HepG2 (cell line): Measurements from ENCODE around the gene PPCDC. TPM values are rescaled to one million over a fixed set of nuclear protein-coding genes. Genes with fewer than 3 reads are reported as not detected.

Experiments used
- ISX ChIP-seq: sonication (generic); formaldehyde crosslinking; conservative IDR thresholded peaks from 2 replicates; pipeline ENCODE4 v1.5.0; 2020; ENCODE audit warnings: missing genetic modification reagents
- POGK ChIP-seq: sonication (generic); formaldehyde crosslinking; conservative IDR thresholded peaks from 2 replicates; pipeline ENCODE4 v1.8.0; 2022; ENCODE audit warnings: mild to moderate bottlenecking, moderate library complexity, missing genetic modification reagents
- PPARG ChIP-seq: conservative IDR thresholded peaks from 2 replicates; pipeline ENCODE4 v1.6.1; 2016; ENCODE audit warnings: missing biosample characterization, missing genetic modification reagents
- RCOR2 ChIP-seq: IDR thresholded peaks from 2 replicates; pipeline ENCODE4 v1.6.1; 2016; ENCODE audit warnings: missing biosample characterization, missing genetic modification reagents
- SAFB2 ChIP-seq: sonication (generic); formaldehyde crosslinking; IDR thresholded peaks from 2 replicates; pipeline ENCODE4 v1.5.1; 2020; ENCODE audit warnings: missing genetic modification reagents, low read depth, mild to moderate bottlenecking, borderline replicate concordance
- SIN3B ChIP-seq: fragments of 150-350 bp; IDR thresholded peaks from 2 replicates; pipeline ENCODE4 v1.6.1; 2014; ENCODE audit warnings: low read length
- SIX4 ChIP-seq: sonication (generic); formaldehyde crosslinking; IDR thresholded peaks from 2 replicates; pipeline ENCODE4 v1.4.0; 2020; ENCODE audit warnings: missing genetic modification reagents
- TMF1 ChIP-seq: sonication (generic); formaldehyde crosslinking; IDR thresholded peaks from 2 replicates; pipeline ENCODE4 v1.8.1; 2022; ENCODE audit warnings: low read depth, missing genetic modification reagents
- ZFYVE20 ChIP-seq: sonication (generic); formaldehyde crosslinking; IDR thresholded peaks from 2 replicates; pipeline ENCODE4 v1.8.0; 2023; ENCODE audit warnings: low read depth, mild to moderate bottlenecking, moderate library complexity, missing genetic modification reagents, borderline replicate concordance
- ZKSCAN8 ChIP-seq: IDR thresholded peaks from 2 replicates; pipeline ENCODE4 v1.6.1; 2016; ENCODE audit warnings: borderline replicate concordance, missing genetic modification reagents, missing compliant biosample characterization
- ZMYM2 ChIP-seq: sonication (generic); formaldehyde crosslinking; IDR thresholded peaks from 2 replicates; pipeline ENCODE4 v1.8.0; 2022; ENCODE audit warnings: mild to moderate bottlenecking, missing genetic modification reagents
- ZNF101 ChIP-seq: sonication (generic); formaldehyde crosslinking; IDR thresholded peaks from 2 replicates; pipeline ENCODE4 v1.4.0; 2020; ENCODE audit warnings: mild to moderate bottlenecking, low read depth, missing genetic modification reagents, borderline replicate concordance
- ZNF431 ChIP-seq: sonication (generic); formaldehyde crosslinking; IDR thresholded peaks from 2 replicates; pipeline ENCODE4 v1.9.0; 2022; ENCODE audit warnings: missing genetic modification reagents, low read depth, mild to moderate bottlenecking, borderline replicate concordance
- ZNF564 ChIP-seq: sonication (generic); formaldehyde crosslinking; IDR thresholded peaks from 2 replicates; pipeline ENCODE4 v1.8.1; 2023; ENCODE audit warnings: mild to moderate bottlenecking, missing genetic modification reagents
- ZNF577 ChIP-seq: sonication (generic); formaldehyde crosslinking; IDR thresholded peaks from 2 replicates; pipeline ENCODE4 v1.4.0; 2020; ENCODE audit warnings: mild to moderate bottlenecking, low read depth, missing genetic modification reagents, borderline replicate concordance
- ZNF660 ChIP-seq: sonication (generic); formaldehyde crosslinking; IDR thresholded peaks from 2 replicates; pipeline ENCODE4 v1.5.1; 2020; ENCODE audit warnings: mild to moderate bottlenecking, low read depth, missing genetic modification reagents, borderline replicate concordance
- ZSCAN12 ChIP-seq: sonication (generic); formaldehyde crosslinking; IDR thresholded peaks from 2 replicates; pipeline ENCODE4 v1.9.0; 2021; ENCODE audit warnings: mild to moderate bottlenecking, missing genetic modification reagents
- ZSCAN9 ChIP-seq: IDR thresholded peaks from 2 replicates; pipeline ENCODE4 v1.6.1; 2016; ENCODE audit warnings: borderline replicate concordance
- polyA plus RNA-seq, 8 experiments: library from polyadenylated mRNA; depleted of rRNA in 3 of 8; stranded (reverse) in 7 of 8; unstranded in 1 of 8; fragments of >200 nt; fragmentation: Illumina TruSeq in 4 of 8; extraction: Trizol in 4 of 8; gene quantifications; 2 replicates each; pipeline versions ENCODE4 v1.2.1 to v1.2.3, GENCODE V29; 2011 to 2016; ENCODE audit warnings: low read depth in 4 of 8, missing spikeins in 1 of 8, mixed read lengths in 1 of 8; ENCODE audit not compliant: insufficient read depth in 1 of 8
- total RNA-seq, 5 experiments: library from RNA; depleted of rRNA; stranded (reverse); fragments of >200 nt; fragmentation: Illumina TruSeq; extraction: Trizol; gene quantifications; 2 replicates each; pipeline ENCODE4 v1.2.3, GENCODE V29; 2016; ENCODE audit warnings: low read depth in 1 of 5
- TF ChIP-seq, protein P1 (sequence below): sonication (generic); formaldehyde crosslinking; IDR thresholded peaks from 2 replicates; pipeline ENCODE4 v1.4.0; 2020; ENCODE audit warnings: mild to moderate bottlenecking, missing genetic modification reagents

PPCDC gene
- total and polyA plus RNA-seq, 2 of the 13 experiments (the other 11 are each of a cell fraction or from before 2014, with no cell fraction given), result 12.3 to 12.8 TPM

GRCh38 chr15:74995182-74995778, 28.1 kb upstream of the PPCDC start, which contains the start of gene SCAMP5 (continued):
- no peak for TF ChIP-seq ZNF577
- no peak; the same call in 1 of the 2 replicates for TF ChIP-seq SAFB2 (CRISPR knock-in tag)
- TF ChIP-seq ISX (CRISPR knock-in tag), result peak; percentile 96
- TF ChIP-seq ZSCAN12 (CRISPR knock-in tag), result peak; percentile 95; the same call in 1 of the 2 replicates
- peak; percentile 77 for TF ChIP-seq POGK (CRISPR knock-in tag)
- TF ChIP-seq TMF1 (CRISPR knock-in tag), result peak; percentile 89
- 0 out of 2 replicates have a peak, but pooled peaks have one; percentile 61 for TF ChIP-seq ZFYVE20 (CRISPR knock-in tag)
- 0 out of 2 replicates have a peak, but pooled peaks have one; percentile 37 for TF ChIP-seq ZKSCAN8
- TF ChIP-seq, protein P1, sequence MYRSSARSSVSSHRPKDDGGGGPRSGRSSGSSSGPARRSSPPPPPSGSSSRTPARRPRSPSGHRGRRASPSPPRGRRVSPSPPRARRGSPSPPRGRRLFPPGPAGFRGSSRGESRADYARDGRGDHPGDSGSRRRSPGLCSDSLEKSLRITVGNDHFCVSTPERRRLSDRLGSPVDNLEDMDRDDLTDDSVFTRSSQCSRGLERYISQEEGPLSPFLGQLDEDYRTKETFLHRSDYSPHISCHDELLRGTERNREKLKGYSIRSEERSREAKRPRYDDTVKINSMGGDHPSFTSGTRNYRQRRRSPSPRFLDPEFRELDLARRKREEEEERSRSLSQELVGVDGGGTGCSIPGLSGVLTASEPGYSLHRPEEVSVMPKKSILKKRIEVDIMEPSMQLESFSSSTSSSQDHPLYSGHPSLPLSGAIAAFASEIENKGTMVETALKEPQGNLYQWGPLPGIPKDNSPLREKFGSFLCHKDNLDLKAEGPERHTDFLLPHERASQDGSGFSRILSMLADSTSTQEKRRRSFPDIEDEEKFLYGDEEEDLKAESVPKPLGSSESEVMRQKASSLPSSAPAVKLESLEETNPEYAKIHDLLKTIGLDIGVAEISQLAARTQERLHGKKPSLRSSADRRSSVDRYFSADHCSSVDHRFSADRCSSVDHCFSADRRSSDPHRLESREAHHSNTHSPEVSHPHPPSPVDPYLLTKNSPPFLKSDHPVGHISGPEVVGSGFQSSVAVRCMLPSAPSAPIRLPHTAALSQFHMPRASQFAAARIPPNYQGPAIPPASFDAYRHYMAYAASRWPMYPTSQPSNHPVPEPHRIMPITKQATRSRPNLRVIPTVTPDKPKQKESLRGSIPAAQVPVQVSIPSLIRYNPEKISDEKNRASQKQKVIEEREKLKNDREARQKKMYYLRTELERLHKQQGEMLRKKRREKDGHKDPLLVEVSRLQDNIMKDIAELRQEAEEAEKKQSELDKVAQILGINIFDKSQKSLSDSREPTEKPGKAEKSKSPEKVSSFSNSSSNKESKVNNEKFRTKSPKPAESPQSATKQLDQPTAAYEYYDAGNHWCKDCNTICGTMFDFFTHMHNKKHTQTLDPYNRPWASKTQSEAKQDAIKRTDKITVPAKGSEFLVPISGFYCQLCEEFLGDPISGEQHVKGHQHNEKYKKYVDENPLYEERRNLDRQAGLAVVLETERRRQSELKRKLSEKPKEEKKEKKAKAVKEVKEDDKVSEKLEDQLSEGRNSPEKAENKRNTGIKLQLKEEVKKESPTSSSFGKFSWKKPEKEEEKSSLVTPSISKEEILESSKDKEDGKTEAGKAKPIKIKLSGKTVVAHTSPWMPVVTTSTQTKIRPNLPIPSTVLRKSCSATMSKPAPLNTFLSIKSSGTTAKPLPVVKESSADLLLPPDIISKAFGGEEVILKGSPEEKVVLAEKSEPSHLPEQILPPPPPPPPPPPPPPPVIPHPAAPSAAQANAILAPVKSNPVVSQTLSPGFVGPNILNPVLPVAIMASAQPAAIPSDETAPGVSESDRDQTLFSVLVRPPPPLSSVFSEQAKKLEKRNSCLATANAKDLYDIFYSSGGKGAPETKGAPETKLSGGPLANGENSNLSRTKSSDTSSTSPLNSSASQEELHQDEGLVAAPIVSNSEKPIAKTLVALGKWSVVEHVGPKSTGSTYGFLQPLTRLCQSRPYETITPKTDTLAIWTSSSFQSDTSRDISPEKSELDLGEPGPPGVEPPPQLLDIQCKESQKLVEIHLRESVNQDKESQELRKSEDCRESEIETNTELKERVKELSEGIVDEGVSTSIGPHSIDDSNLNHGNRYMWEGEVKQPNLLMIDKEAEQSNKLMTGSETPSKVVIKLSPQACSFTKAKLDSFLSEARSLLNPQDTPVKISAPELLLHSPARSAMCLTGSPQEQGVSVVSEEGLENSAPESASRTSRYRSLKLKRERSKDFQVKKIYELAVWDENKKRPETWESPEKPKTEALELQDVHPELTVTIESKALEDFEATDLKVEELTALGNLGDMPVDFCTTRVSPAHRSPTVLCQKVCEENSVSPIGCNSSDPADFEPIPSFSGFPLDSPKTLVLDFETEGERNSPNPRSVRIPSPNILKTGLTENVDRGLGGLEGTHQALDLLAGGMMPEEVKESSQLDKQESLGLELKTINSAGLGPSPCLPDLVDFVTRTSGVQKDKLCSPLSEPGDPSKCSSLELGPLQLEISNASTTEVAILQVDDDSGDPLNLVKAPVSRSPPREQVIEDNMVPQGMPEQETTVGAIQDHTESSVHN, result no peak
- TF ChIP-seq PPARG (CRISPR knock-in tag), result peak; percentile 63
- peak; percentile 80; the same call in 1 of the 2 replicates for TF ChIP-seq ZNF564
- no peak for TF ChIP-seq ZNF431
- TF ChIP-seq SIN3B, result 0 out of 2 replicates have a peak, but pooled peaks have one; percentile 26
- TF ChIP-seq SIX4, result peak; percentile 74
- TF ChIP-seq ZNF101, result no peak
- no peak for TF ChIP-seq RCOR2 (CRISPR knock-in tag)
- peak; percentile 99 for TF ChIP-seq ZSCAN9 (CRISPR knock-in tag)
- no peak for TF ChIP-seq ZMYM2
- 0 out of 2 replicates have a peak, but pooled peaks have one; percentile 71 for TF ChIP-seq ZNF660 (CRISPR knock-in tag)
